NT2/D1 (cell line): ENCODE measurements around the gene CMTR2.

Experiments used
- SUZ12 ChIP-seq: IDR thresholded peaks from 2 replicates; pipeline ENCODE4 v1.6.1; 2011; ENCODE audit not compliant: insufficient read length, insufficient read depth; ENCODE audit errors: extremely low read depth
- YY1 ChIP-seq: IDR thresholded peaks from 2 replicates; pipeline ENCODE4 v1.6.1; 2011; ENCODE audit not compliant: insufficient read length, insufficient read depth

- TF ChIP-seq YY1 (no peak), SUZ12 (no peak)
Observed at GRCh38 chr16:71311553-71312158, 22.5 kb upstream of the CMTR2 start.
